Neural cell (in vitro differentiated cells): ENCODE measurements around the gene PEX7.

ENCODE experiments used
- TAF1 ChIP-seq: IDR thresholded peaks from 2 replicates; pipeline ENCODE4 v1.6.1; 2012; ENCODE audit warnings: low read depth
- TF ChIP-seq, protein P1 (sequence below): fragments of 450-650 bp; IDR thresholded peaks from 2 replicates; pipeline ENCODE4 v1.5.1; 2014; ENCODE audit warnings: antibody characterized with exemption, mild to moderate bottlenecking, moderate library complexity; ENCODE audit not compliant: poor library complexity, severe bottlenecking
- TF ChIP-seq, protein P2 (sequence below): IDR thresholded peaks from 2 replicates; pipeline ENCODE4 v1.6.1; 2012; ENCODE audit warnings: borderline replicate concordance

DNA sequence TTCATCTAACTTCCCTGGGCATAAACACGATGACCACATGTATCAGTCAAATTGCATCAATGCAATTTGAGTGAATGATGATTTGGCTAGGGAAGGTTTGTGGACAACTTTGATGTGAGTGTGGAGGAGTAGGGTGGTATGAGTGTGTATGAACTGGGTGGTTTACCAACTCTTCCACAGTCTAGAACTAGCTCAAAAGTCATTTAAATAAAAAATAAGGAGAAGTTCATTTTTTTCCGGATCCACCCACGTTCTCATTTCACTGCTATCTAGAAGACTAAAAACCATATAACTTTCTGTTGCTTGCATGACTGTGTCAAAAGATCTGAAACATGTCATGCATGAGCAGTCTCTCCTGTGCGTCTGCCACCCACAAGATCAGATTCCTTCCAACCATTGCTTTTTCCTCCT is 123.3 kb downstream of the PEX7 start:
- TF ChIP-seq, protein P1, sequence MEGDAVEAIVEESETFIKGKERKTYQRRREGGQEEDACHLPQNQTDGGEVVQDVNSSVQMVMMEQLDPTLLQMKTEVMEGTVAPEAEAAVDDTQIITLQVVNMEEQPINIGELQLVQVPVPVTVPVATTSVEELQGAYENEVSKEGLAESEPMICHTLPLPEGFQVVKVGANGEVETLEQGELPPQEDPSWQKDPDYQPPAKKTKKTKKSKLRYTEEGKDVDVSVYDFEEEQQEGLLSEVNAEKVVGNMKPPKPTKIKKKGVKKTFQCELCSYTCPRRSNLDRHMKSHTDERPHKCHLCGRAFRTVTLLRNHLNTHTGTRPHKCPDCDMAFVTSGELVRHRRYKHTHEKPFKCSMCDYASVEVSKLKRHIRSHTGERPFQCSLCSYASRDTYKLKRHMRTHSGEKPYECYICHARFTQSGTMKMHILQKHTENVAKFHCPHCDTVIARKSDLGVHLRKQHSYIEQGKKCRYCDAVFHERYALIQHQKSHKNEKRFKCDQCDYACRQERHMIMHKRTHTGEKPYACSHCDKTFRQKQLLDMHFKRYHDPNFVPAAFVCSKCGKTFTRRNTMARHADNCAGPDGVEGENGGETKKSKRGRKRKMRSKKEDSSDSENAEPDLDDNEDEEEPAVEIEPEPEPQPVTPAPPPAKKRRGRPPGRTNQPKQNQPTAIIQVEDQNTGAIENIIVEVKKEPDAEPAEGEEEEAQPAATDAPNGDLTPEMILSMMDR = no peak
- TF ChIP-seq, protein P2, sequence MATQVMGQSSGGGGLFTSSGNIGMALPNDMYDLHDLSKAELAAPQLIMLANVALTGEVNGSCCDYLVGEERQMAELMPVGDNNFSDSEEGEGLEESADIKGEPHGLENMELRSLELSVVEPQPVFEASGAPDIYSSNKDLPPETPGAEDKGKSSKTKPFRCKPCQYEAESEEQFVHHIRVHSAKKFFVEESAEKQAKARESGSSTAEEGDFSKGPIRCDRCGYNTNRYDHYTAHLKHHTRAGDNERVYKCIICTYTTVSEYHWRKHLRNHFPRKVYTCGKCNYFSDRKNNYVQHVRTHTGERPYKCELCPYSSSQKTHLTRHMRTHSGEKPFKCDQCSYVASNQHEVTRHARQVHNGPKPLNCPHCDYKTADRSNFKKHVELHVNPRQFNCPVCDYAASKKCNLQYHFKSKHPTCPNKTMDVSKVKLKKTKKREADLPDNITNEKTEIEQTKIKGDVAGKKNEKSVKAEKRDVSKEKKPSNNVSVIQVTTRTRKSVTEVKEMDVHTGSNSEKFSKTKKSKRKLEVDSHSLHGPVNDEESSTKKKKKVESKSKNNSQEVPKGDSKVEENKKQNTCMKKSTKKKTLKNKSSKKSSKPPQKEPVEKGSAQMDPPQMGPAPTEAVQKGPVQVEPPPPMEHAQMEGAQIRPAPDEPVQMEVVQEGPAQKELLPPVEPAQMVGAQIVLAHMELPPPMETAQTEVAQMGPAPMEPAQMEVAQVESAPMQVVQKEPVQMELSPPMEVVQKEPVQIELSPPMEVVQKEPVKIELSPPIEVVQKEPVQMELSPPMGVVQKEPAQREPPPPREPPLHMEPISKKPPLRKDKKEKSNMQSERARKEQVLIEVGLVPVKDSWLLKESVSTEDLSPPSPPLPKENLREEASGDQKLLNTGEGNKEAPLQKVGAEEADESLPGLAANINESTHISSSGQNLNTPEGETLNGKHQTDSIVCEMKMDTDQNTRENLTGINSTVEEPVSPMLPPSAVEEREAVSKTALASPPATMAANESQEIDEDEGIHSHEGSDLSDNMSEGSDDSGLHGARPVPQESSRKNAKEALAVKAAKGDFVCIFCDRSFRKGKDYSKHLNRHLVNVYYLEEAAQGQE = no peak
- no peak for TF ChIP-seq TAF1
